ENCODE data around the gene RASGRF2. TPM values are rescaled to one million over a fixed set of nuclear protein-coding genes. Genes with fewer than 3 reads are reported as not detected.
"Not testable (repeated sequence)": the region's sequence is repeated elsewhere in the genome, so short reads cannot be mapped to it uniquely, and the experiment has no call there.

Gene RASGRF2
- total RNA-seq, 1 donor from 2014 or later, result 9.4 TPM

DNA sequence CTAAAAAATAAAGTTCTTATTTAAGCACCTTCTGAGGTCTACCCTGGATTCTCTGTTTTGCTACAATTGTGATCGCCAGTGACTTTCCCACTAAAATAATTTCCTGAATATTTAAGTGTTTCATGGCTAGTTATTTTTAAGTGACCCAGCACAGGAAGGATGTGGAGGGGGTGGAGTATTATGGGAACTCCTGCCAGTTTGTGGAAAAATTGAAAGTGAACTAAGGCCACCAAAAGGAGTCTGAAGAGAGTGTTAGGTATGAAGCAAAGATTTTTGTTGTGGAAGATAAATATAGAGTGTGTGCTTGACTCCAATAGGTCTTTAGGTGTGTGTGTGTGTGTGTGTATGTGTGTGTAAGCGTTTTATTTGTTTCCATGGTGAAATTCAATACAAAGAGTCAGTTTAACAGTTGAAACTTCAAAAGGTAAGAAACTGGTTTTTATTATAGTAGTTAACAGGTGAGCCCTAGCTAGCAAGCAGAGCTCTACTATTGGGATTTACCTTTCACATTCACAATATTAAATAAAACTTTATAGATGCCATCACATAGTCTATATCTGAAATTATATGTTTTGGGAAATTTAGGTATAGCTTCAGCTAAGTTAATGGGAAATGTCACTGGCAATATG lies 25.6 kb downstream of the RASGRF2 start:
- DNase-seq (ENCODE audit: low read depth, low spot score), result peak; percentile 45

DNA sequence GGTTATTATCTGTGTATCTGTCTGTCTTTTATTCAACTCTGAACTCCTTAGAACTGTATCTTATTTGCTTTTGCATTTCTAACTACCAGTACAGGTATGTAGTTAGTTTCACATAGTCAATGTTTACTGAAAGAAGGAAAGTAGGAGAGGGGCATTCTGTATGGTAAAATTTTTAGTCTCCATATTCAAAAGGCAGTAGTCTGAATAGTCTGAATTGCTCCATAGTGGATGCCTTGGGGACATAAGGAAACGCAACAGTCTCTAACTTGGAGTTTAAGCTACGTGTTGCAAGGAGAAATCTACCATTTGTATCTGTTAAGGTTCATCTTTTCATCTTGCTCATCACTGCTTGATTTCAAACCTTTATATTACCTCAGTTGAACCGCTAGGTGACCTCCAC lies 26.2 kb downstream of the RASGRF2 start:
- no peak for DNase-seq (ENCODE audit: low read depth, low spot score)

DNA sequence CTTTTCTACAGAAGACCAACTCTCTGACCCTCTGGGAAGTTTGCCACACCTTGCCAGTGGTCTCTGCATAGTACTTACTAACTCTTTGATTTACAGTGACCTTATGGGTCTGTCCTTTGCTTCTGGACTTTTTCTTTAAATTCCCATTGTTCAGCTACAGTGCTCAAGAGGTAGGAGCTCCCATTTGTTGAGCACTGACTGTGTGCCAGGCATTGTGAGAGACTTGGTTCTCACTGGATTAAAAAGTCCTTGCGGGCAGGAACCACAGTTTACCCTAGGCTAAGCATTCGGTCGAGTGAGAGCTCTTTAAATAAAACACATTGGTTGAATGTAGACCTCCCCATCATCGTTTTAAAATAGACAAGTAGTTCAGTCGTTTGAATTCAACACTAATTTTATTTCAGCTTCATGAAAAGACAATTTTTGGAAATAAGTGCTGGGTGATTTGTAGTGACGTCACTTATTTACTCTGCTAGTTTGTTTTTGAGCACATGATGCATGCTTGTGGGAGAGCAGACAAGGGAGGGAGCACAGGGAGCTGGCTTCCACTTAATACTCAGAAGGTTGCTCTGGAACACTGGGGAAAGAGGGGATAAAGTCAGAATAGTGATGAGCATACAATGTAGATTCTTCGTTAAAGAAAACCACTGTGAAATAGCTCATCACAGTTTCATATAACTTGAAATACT lies 27.1 kb downstream of the RASGRF2 start:
- no peak for DNase-seq (ENCODE audit: low read depth, low spot score)

DNA sequence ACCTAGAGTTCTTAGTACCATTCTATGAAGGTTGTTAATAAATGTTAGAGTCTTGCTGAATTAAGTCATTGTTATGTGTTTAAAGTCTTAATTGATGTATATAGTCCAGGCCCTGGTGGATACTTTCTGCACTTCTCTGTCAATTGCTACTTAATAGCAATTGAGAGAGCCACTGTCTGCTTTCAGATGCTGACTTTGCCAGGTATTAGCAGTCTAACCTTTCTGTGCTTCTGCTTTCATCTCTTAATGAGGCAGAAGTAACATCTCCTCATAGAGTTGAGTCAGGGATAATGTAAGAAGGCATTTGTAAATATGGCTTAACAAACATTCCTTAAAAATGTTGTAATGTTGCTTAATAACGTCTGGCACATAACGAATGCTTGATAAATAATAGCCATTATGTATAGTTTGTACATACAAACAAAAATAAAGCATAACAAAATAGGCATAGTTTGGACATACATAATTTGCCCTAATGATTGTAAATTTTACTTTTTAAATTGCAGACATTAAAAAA lies 28.3 kb downstream of the RASGRF2 start:
- DNase-seq (ENCODE audit: low read depth, low spot score), result no peak

DNA sequence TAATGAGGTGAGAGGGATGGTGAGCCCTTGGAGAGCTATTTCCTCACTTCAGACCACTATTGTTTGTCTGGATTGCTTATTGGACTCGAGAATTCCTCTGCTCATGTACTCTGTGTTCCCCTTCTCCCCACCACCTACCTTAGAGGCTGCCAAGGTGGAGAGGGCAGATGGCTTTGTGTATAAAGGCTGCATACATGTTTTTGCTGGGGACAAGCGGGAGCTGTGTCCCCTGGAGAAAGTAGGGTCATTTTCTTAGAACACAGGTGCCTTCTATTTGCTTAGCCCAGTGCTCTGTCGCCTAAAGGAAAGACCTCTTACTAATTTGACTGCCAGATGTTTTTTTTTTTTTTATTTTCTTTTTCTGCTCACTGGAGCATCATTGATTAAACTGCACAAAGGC lies 29.7 kb downstream of the RASGRF2 start:
- no peak for DNase-seq (ENCODE audit: low read depth, low spot score)

DNA sequence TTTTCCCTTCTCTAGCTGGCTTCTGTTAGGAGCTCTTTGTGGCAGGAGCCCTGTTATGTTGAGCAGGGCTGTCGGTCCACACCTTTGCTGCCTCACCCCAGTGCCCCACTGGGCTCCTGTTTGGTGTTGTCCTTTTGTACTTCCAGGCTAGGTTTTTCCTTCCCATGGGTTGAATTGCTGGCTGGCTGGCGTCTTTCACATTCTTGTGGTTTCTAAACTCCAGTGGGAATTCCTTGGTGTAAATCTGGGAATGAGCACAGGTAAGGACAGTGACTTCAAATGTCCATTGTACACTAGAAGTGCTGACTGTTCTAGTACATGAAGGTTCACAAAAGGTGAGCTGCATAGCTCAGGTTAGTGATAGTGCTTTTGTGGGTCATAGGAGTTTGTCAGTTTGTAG lies 30.4 kb downstream of the RASGRF2 start:
- DNase-seq (ENCODE audit: low read depth, low spot score), result no peak

DNA sequence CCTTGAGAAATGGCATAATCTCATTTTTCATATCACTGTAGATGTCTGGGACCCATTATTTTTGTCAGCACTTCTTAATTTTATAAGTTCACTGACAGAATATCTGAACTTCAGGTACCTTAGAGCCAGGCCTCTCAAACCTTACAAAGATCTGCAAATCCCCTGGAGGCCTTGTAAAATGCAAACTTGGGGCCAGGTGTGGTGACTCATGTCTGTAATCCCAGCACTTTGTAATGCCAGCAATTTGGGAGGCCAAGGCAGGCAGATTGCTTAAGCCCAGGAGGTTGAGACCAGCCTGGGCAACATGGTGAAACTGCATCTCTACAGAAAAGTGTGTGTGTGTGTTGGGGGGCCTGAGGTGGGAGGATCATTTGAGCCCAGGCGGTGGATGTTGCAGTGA lies 30.8 kb downstream of the RASGRF2 start:
- DNase-seq (ENCODE audit: low read depth, low spot score), result no peak

DNA sequence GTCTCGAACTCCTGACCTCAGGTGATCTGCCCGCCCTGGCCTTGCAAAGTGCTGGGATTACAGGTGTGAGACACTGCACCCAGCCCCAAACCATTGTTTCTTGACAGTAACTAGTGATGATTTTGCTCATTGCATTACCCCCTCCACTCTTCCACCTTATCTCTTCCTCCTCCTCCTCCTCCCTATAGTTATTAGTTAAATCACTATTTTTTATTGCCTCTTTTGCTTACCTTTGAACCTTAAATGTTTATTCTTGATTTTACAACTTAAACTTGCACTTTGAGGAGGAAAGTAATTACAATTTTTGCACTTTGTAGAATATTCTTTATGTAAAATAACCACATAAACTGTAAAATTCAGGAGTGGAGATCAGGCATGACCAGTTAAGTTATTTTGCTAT lies 35.7 kb downstream of the RASGRF2 start:
- no peak for DNase-seq (ENCODE audit: low read depth, low spot score)

DNA sequence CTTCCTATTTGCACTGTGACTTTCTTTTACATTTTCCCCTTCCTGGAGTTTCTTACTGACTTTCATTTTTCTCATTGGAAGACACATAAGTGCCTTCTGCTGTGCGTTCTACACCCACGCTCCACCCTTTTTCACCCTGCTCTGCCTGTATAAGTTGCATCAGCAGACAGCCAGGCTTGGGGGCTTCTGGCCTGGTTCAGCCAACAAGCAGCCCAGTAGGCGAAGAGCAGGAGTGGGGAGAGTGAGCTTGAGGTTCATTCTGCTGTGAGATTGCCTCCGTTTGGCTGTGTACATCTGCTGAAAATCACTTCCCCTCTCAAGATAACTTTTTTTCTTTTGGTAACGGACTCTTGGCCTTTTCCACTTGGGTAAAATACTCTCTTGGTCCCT lies 38.4 kb downstream of the RASGRF2 start:
- DNase-seq (ENCODE audit: low read depth, low spot score), result no peak

DNA sequence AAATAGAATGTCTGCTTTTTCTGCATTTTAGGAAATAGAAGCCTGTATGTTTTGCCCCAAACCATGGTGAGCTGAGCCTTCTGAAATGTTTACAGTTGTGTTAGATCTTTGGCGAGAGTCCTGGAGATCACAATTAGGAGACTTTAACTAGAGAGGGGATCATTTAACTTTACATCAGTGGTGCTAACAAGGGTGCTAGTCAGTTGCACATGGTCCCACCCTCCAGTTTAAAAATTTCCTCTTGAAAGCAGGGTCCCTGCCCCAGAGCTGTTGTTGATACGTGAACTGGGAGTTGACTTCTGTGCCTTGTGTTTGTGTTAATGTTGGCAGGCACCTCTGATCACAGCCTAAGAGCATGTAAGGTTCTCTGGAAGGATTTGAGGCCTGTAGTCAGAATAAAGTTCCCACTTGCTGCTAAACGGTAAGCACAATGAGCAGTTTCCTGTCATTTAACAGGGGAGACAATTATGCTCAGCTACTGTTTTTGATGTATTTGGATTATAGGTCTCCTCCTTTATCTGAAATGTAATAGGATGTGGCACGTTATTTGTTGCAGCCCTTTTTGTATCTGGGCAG lies 43.7 kb downstream of the RASGRF2 start:
- DNase-seq (ENCODE audit: low read depth, low spot score), result no peak

DNA sequence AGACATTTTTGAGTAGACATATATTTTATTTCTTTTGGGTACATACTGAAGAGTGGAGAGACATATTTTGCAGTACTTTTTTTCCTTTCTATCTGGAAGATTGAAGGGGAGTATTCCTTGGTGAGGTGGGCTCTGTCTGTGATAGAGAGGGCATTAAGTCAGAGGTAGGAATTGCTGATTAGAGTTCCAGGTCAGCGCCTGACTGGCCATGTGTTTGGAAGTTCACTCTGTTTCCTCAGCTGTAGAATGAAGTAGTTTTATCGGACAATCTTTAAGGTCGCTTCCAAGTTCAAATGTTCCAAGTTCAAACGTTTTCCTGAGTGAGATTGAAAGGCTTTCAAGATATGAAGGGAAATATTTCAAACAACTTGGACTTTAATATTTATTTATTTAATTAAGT lies 45.5 kb downstream of the RASGRF2 start:
- DNase-seq (ENCODE audit: low read depth, low spot score), result no peak

DNA sequence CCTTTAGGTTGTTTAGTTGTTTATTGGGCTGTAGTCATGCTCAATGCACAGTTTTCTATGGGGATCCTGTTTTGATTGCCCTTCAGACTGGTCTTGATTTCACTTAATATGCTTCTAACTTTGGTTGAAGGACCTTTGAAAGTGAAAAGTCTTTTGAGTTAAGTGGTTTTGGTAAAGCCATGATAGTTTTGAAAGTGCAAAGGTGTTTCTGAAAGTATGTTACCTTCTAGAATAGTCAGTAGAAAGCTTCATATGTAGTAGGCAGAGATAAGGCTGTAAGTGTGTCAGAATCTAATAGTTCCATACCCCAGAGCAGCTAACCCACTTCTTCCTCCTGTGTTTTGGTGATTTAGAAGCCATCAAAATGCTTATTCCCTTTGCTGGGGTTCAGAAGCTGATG lies 46.1 kb downstream of the RASGRF2 start:
- no peak for DNase-seq (ENCODE audit: low read depth, low spot score)

DNA sequence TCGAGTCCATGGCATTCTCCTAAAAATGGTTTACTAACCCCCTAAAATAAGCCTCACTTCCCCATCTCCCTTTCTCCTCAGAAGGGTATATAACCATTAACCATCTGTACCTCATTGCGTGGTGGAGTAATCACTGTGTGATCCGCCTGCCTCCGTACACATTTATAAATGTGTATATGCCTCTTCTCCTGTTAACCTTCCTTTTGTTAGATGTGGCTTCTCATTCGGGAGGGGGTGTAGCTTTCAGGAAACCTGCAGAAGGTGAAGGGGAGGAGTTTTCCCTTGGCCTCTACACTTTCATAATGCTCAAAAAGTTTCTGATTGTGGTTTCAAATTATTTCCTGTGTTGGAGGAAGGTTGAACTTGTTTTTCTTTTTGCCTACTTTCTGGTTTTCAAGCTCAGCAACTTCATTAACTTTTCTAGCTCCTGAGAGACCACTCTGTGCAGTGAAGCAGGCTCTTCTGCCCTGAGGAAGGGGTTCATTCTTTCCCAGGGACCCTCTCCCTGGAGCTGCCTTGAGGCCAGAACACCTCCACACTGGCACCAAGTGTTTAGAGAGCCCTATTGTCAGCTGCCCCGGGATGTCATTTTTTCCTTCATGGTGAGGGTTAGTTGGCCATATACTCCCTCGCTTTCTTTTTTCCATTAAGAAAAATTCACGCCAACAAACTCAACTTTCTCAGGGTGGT lies 46.9 kb downstream of the RASGRF2 start:
- no peak for DNase-seq (ENCODE audit: low read depth, low spot score)

DNA sequence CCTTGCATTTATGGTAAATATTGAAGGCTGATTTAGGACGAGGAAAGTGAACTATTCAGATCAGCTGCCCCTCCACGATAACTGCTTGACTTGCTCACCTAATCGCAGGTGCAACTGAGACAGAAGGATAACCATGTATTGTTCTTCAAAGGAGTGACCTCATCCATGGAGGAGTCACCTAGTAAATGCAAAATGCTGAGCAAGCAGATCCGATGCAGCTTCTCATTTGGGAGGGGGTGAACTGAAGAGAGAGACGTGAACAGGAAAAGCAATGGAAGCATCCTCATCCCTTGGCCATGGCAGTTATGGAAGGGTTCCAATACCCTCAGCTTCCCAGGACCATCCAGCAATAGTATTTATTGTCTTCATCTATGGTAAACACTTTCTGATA lies 47.5 kb downstream of the RASGRF2 start:
- DNase-seq (ENCODE audit: low read depth, low spot score), result no peak

DNA sequence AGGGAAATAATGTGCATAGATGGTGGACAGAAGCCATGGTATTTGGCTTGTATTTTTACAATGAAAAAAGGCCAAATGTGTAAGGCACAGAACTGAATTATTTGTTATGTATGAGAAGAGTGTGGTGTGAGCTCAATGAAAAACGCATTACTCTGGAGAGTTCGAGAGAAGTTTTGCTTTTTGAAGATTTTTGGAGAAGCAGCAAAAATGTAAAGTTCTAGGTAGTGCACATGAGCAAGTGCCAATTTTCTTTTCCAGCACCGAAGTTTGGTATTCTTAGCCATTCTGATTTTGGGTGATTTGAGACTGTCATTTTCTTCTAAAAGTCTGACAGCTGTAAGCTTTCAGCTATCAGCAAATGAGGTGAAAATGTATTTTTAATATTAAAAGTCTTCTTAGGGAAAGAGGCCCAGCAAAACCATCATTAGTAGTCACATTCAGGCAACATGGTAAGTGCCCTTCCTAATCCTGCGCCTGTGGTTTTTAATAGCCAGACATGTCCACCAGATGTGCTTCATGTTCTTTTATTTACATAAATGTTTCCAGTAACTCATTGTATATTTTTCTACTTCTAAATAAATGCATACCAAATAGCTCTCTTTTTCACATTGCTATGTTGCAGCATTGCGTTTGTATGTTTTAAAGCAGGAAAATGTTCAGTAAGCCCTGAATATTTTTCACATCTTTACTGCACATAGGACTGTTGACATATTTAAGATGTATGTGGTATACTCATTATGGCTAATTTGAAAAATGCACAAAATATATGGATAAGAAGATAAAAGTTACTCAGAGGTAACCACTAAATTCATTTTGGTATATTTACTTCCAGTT lies 50.4 kb downstream of the RASGRF2 start:
- DNase-seq (ENCODE audit: low read depth, low spot score), result no peak

DNA sequence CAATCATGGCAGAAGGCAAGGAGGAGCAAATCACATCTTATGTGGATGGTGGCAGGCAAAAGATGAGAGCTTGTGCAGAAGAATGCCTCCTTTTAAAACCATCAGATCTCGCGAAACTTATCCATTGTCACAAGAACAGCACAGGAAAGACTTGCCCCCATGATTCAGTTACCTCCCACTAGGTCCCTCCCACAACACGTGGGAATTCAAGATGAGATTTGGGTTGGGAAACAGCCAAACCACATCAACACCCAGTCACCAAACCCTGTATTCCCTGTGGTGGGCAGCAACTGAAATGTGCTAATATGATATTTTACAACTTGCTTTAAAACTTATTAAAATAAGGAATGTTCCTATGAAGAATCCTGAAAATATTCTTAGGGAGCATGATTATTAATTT lies 54.2 kb downstream of the RASGRF2 start:
- DNase-seq (ENCODE audit: low read depth, low spot score), result no peak

DNA sequence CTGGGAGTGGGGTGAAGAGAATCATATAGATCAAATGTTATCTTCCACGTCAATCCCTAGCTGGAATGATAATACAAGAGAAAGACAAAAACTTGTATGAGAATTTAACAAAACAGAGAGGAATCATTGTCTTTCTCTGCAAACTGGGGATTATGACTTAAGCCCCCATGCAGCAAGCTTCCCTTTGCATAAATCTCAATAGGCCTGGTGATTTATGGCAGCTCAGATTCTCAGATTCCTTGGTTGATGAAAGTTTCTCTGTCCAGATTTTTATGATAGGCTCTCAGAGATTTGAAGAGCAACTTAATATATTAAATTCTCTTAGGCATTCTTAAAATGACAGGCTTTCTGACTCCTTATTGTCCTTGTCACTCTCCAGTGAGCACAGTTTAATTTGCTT lies 56.0 kb downstream of the RASGRF2 start:
- no peak for DNase-seq (ENCODE audit: low read depth, low spot score)

DNA sequence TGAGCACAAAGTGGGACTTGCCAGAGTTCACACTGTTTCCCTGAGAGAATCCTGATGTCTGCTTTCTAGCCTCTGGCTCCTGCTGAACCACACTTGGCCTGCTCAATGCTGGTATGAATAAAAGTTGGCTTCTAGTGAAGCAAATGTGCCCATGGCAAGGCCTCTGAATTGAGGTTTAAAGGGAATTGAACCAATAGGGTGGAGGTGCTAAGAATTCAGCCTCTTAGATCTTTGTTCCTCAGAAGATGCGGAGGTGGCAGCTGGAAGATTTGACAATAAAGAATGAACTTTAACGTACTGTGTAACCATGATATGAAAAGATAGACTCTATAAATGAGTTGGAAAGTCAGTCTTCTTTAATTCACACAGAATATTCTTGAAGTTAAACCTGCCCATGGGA lies 57.2 kb downstream of the RASGRF2 start:
- no peak for DNase-seq (ENCODE audit: low read depth, low spot score)

DNA sequence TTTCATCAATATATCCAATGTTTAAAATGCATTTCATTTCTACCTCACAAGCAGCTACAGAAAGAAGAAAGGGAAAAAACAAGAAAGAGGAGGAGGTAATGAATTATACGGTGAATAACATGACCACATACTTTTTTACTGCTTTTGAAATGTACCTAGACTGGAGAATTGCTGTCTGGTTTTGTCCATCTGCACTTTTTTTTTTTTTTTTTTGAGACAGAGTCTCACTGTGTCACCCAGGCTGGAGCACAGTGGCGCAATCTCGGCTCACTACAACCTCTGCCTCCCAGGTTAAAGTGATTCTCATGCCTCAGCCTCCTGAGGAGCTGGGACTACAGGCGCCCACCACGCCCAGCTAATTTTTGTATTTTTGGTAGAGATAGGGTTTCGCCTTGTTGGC lies 58.4 kb downstream of the RASGRF2 start:
- not testable (repeated sequence) for DNase-seq (ENCODE audit: low read depth, low spot score)

DNA sequence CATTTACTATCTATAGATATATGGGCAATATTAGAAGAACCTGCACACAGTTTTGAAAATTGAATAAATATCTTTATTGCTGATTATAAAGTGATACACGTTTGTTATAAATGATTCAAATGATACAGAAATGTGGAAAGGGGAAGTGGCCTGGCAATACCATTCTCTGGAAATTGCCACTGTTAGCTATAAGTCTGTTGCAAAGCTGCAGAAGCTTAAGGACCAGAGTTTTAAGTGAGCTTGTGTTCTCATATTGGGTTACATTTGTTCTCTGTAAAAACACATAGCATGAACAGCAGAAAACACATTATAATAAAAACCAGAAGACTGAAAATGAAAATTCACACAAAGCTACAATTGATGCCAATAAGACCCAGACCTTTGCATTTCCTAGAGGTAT lies 59.6 kb downstream of the RASGRF2 start:
- DNase-seq (ENCODE audit: low read depth, low spot score), result no peak

DNA sequence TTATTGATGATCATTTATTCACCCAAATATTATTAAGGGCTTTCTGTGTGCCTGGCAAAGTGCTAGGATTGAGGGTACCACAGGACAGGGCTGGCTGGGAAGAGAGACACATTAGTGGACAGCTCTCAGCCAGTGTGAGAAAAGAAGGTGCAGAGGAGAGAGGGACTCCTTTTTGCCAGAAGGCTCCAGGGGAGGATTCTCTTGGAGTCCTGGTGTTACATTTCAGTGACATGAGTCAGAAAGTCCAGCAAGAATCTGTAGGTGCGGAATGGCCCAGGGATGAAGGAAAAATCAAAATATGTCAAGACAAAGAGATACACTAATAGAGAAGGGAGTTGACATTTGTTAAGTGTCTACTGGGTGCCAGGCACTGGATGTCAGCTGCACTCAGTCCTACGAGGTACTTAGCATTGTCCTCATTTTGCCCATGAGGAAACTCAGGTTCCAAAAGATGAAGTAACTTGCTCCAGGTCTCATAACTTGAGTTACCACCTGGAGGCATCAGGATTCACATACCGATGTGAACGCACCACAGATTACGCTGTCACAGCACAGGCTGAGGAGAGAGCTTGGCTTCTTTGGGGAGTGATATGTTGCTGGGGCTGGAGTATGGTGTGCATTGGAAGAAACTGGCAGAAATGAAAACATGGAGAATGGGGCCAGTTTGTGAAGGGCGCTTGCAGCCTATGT lies 60.5 kb downstream of the RASGRF2 start:
- DNase-seq (ENCODE audit: low read depth, low spot score), result no peak
